Pancreas (tissue), 10 donors: ENCODE measurements around the gene NPPB. TPM values are rescaled to one million over a fixed set of nuclear protein-coding genes. Genes with fewer than 3 reads are reported as not detected.
"Not testable (repeated sequence)": the region's sequence is repeated elsewhere in the genome, so short reads cannot be mapped to it uniquely, and the experiment has no call there.

Source experiments
- ATAC-seq, 4 donors: fragments of 200-7000 bp; cut with Tn5 transposase; one replicate each; pipeline versions ENCODE4 v1.8.0 to v1.9.1; 2020; ENCODE audit warnings: mild to moderate bottlenecking in 4 of 4, moderate library complexity in 4 of 4
- DNase-seq, 6 donors: peaks; one replicate each; pipeline ENCODE4 v3.0.0-alpha.2; 2020
- FAIRE-seq: peaks from 2 replicates; lab custom pipeline; 2012; peaks lifted over from hg19 to GRCh38; lab: Jason Lieb, UNC
- H3K27ac ChIP-seq, 4 donors: fragments of 200-600 bp; sonication (generic); 1 replicate in 3 of 4; 2 replicates in 1 of 4; pipeline versions ENCODE4 v1.5.0 to v1.8.0; 2020
- H3K27me3 ChIP-seq, 4 donors: fragments of 200-600 bp; one replicate each; pipeline ENCODE4 v1.8.0; 2021
- H3K36me3 ChIP-seq, 3 donors: fragments of 200-600 bp; sonication (generic) in 1 of 3; one replicate each; pipeline versions ENCODE4 v1.5.0 to v1.8.0; 2020 to 2021
- H3K4me1 ChIP-seq, 3 donors: fragments of 200-600 bp; one replicate each; pipeline ENCODE4 v1.8.0; 2021
- H3K4me3 ChIP-seq, 4 donors: fragments of 200-600 bp; sonication (generic) in 2 of 4; one replicate each; pipeline versions ENCODE4 v1.5.0 to v1.8.0; 2020 to 2021
- H3K9me3 ChIP-seq, 4 donors: fragments of 200-600 bp; one replicate each; pipeline ENCODE4 v1.8.0; 2021
- CTCF ChIP-seq, 4 donors: fragments of 200-600 bp; sonication (generic) in 3 of 4; IDR thresholded peaks; one replicate each; pipeline versions ENCODE4 v1.5.0 to v1.8.0; 2021; ENCODE audit warnings: antibody characterized with exemption in 4 of 4
- WGBS, 2 donors: extraction: QIAGEN DNeasy Blood & Tissue Kit; methylation state at CpG; one replicate each; pipeline ENCODE4 v1.1.7; 2013; 5-methylcytosine and 5-hydroxymethylcytosine counted together
- intact Hi-C, 3 donors: fragments of 100-400 bp; cut with DNase I; formaldehyde crosslinking; loops; one replicate each; pipeline versions ENCODE4 v1.11.1 to v1.14.2; 2022
- polyA plus RNA-seq, 2 donors: library from polyadenylated mRNA; stranded (reverse); fragments of 200-250 nt; gene quantifications; one replicate each; pipeline ENCODE4 v1.2.3, GENCODE V29; 2013
- total RNA-seq, 6 donors: library from RNA; stranded (reverse); fragmentation: NEBNext Ultra II Directional in 4 of 6; extraction: Animal tissue kit (Norgen Biotek cat#: 25700) in 4 of 6; gene quantifications; one replicate each; pipeline versions ENCODE4 v1.2.1 to v1.2.4, GENCODE V29; 2021 to 2023
- donor health status: healthy with polysubstance abuse.
- donor health status: DM: no; HTN: no; CAD: no; lungs with moderate emphysema.
- donor health status: DM: no; HTN: no; CAD: no.
- donor health status: control.
- donor health status: control.
- donor health status: Bipolar disorder and iron deficiency.
- donor health status: DM: yes; HTN: yes; CAD: no.
- donor health status: DM: no; HTN: no; CAD: no.
- donor health status: DM: no; HTN: no; CAD: no.
- donor health status: DM: yes; HTN: yes; CAD: no.

NPPB gene
- total and polyA plus RNA-seq, 8 donors: 0.28 to 1.6 (median 0.95) TPM; not detected in 3

- no peak for TF ChIP-seq CTCF (IDR thresholded peaks at IDR 0.05)
- H3K4me3 ChIP-seq: no peak overlapping the region
- peaks cover 0 to 4% (median 0%) of the 10 kb centered on the region in 4 donors for H3K27me3 ChIP-seq
- H3K4me1 ChIP-seq: peaks cover 0 to 3% (median 0%) of the 10 kb centered on the region in 3 donors
- H3K9me3 ChIP-seq: no peaks in the 10 kb centered on the region
- H3K27ac ChIP-seq: no peak overlapping the region
- DNase-seq (no peak), ATAC-seq (no peak), FAIRE-seq (no peak)
- no peaks in the 10 kb centered on the region for H3K36me3 ChIP-seq
- intact Hi-C loops: no loop called here
- WGBS, 2 donors: 89 to 94% methylated on average over 5 of the region's 5 CpGs
These were observed 46.2 kb upstream of the NPPB start for GRCh38 chr1:11904978-11905377.

- FAIRE-seq, H3K4me3 ChIP-seq, H3K27me3 ChIP-seq, H3K36me3 ChIP-seq, ATAC-seq, H3K9me3 ChIP-seq, H3K27ac ChIP-seq, intact Hi-C loops, H3K4me1 ChIP-seq, DNase-seq: not testable (repeated sequence)
- WGBS, 2 donors: 91 to 93% methylated on average over 5 of the region's 5 CpGs
These were observed 45.4 kb upstream of the NPPB start for GRCh38 chr1:11904156-11904555.

GRCh38 chr1:11903210-11903609 lies 44.5 kb upstream of the NPPB start:
- no peak for ATAC-seq
- Histone ChIP-seq H3K9me3 (no peaks in the 10 kb centered on the region), H3K27me3 (peaks cover 0 to 11% (median 2%) of the 10 kb centered on the region in 4 donors), H3K4me3 (no peak overlapping the region), H3K36me3 (no peaks in the 10 kb centered on the region), H3K27ac (no peak overlapping the region), H3K4me1 (no peaks in the 10 kb centered on the region)
- DNase-seq: no peak
- 93 to 100% methylated on average over 1 of the region's 1 CpG for WGBS, 2 donors
- no peak for FAIRE-seq
- no peak for TF ChIP-seq CTCF (IDR thresholded peaks at IDR 0.05)
- intact Hi-C loops: no loop called here

DNA sequence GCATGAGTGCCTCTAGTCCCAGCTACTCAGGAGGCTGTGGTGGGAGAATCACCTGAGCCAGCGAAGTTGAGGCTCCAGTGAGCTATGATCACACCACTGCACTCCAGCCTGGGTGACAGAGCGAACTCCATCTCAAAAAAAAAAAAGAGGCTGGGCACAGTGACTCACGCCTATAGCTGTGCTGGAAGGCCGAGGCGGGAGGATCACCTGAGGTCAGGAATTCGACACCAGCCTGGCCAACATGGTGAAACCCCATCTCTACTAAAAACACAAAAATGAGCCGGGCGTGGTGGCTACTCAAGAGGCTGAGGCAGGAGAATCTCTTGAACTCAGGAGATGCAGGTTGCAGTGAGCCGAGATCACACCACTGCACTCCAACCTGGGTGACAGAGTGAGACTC lies 42.7 kb upstream of the NPPB start:
- H3K36me3 ChIP-seq, ATAC-seq, FAIRE-seq, intact Hi-C loops, H3K4me1 ChIP-seq, H3K4me3 ChIP-seq, H3K27ac ChIP-seq, H3K9me3 ChIP-seq: not testable (repeated sequence)
- DNase-seq: peak in 1 of 6 donors; percentile 14
- 53 to 64% methylated on average over 9 of the region's 9 CpGs for WGBS, 2 donors
- peaks cover 0 to 11% (median 2%) of the 10 kb centered on the region in 4 donors for H3K27me3 ChIP-seq

GRCh38 chr1:11898831-11899467 lies 40.2 kb upstream of the NPPB start:
- Histone ChIP-seq H3K9me3 (no peaks in the 10 kb centered on the region), H3K4me1 (no peaks in the 10 kb centered on the region), H3K36me3 (no peaks in the 10 kb centered on the region), H3K4me3 (no peak overlapping the region), H3K27ac (no peak overlapping the region), H3K27me3 (peaks cover 0 to 11% (median 2%) of the 10 kb centered on the region in 4 donors)
- DNase-seq (peak in 2 of 6 donors; percentile 68 to 74), ATAC-seq (peak in 3 of 4 donors; percentile 39 to 66 (median 49)), FAIRE-seq (no peak)
- WGBS, 2 donors: 13 to 15% methylated on average over 26 of the region's 26 CpGs
- no peak for TF ChIP-seq CTCF (IDR thresholded peaks at IDR 0.05)
- intact Hi-C loops: loop anchor here in 2 of 3 donors (5.0 to 10.0 kb wide), 2 partner anchors 54 to 62 kb away; partner anchors contain the start of gene NPPA (in 1 of the 2)
